LHCN-M2 (cell line): ENCODE measurements around the gene DRC3. TPM values are rescaled to one million over a fixed set of nuclear protein-coding genes. Genes with fewer than 3 reads are reported as not detected.

ENCODE experiments used
- DNase-seq: peaks from one replicate; pipeline ENCODE4 v3.0.0-alpha.2; 2012; ENCODE audit warnings: low read depth
- total RNA-seq: library from RNA; depleted of rRNA; stranded (reverse); fragments of >200 nt; gene quantifications from 2 replicates; pipeline ENCODE4 v1.2.3, GENCODE V29; 2014; rRNA removed

The DRC3 gene
- total RNA-seq, 1 experiment from 2014 or later = 1.1 TPM

GRCh38 chr17:18045691-18046350, 73.2 kb downstream of the DRC3 start:
- DNase-seq = no peak

- DNase-seq = no peak
Observed at GRCh38 chr17:18055597-18055996, 82.9 kb downstream of the DRC3 start.

DNA sequence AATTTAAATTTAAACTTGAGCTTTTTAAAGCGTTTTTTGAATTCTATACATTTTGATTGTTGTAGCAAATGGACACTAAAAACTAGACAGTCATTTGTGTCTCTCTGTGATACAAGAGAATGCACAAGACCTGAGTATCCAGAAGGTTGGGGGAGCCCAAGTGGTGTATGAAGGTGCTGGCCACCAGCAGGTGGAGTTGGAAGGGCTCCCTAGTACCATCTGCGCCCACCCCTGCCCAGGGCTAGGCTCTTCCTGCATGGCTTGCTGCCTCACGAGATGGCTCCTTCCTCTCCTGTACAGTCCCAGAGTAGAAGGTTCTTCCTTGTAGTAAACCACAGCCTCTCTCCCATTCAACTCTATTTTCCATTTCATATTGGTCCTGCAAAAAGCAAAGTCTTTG, 83.6 kb downstream of the DRC3 start:
- no peak for DNase-seq

DNA sequence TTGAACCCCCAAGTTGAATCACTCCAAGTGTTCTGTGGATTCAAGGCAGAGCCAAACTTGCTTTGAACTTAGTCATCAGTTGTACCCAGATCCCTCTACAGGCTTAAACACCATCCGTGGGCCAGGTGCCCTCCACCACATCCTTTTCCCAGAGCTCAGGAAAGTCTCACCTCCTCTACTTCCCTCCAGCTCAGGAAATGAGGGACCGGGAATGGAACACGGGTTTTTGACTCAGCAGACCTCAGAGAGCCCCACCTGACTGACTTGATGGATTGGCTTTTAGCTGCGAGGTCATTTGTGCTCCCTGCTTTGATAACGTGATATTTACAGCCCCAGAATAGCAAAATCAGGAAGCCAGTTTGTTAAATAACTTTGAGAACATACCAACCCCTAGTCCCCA, 86.6 kb downstream of the DRC3 start:
- no peak for DNase-seq

DNA sequence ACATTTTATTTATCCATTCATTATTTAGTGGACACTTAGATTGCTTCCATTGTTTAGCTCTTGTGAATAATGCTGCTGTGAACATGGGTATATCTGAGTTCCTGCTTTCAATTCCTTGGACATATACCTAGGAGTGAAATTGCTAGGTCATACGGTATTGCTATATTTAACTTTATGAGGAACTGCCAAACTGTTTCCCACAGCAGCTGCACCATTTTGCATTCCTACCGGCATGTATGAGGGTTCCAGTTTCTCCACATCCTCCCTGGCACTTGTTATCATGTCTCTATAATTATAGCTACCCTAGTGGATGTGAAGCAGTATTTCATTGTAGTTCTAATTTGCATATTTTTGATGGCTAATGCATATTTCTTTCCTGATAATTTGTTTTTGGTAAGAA, 91.4 kb downstream of the DRC3 start:
- peak; percentile 25 for DNase-seq

DNA sequence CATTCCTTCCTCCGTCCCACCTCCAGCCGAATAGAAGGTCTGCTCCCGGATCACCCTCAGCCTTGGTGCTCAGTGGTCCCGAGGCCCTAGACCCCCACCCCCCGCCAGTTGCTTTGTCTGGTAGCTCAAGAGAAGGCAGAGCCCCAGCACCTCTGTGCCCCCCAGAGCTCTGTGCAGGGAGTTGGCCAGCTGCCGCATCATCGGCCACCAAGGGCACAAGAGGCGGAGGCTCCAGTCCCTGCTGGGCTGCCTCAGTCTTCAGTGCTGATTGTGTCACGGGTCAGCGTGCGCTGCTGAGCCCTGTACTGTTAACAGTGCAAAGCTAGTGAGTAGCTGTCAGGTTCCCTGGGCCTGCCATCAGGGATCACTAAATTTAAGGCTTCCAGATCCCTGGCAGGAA, 92.9 kb downstream of the DRC3 start:
- DNase-seq = no peak

Other genes starting within 250 kb of the DRC3 start
- gene SREBF1, start 135.9 kb upstream of the DRC3 start, total RNA-seq = 34.4 and 53.0 TPM in 2 replicates
- gene TOM1L2, start 462 bp upstream of the DRC3 start, total RNA-seq = 39.2 and 111 TPM in 2 replicates
- 12.6 and 12.8 TPM in 2 replicates for gene ATPAF2, start 66.3 kb downstream of the DRC3 start, total RNA-seq
- gene GID4, start 66.5 kb downstream of the DRC3 start, total RNA-seq = 6.0 and 6.8 TPM in 2 replicates
- 49.5 and 54.0 TPM in 2 replicates for gene DRG2, start 115.1 kb downstream of the DRC3 start, total RNA-seq
- not detected in 2 replicates for gene MYO15A, start 135.9 kb downstream of the DRC3 start, total RNA-seq
- 115 and 123 TPM in 2 replicates for gene ALKBH5, start 211.0 kb downstream of the DRC3 start, total RNA-seq